DOHH2 (cell line): ENCODE measurements around the gene ITPR1.
"Not testable (repeated sequence)": the region's sequence is repeated elsewhere in the genome, so short reads cannot be mapped to it uniquely, and the experiment has no call there.

Experiments used
- H3F3A ChIP-seq: fragments of 200-600 bp; sonication (generic), shearing (Covaris generic); 2 replicates; pipeline ENCODE4 v1.6.0; 2016; ENCODE audit warnings: antibody characterized with exemption, mild to moderate bottlenecking; ENCODE audit not compliant: control insufficient read depth, insufficient read depth
- H3K27ac ChIP-seq: fragments of 200-600 bp; sonication (generic); 2 replicates; pipeline ENCODE4 v1.5.1; 2014; ENCODE audit warnings: low read depth, mild to moderate bottlenecking, low read length, moderate library complexity
- H3K27me3 ChIP-seq: fragments of 200-600 bp; sonication (generic); 2 replicates; pipeline ENCODE4 v1.6.1; 2014; ENCODE audit warnings: mild to moderate bottlenecking, low read length, mixed read lengths; ENCODE audit not compliant: control insufficient read depth
- H3K36me3 ChIP-seq: fragments of 200-600 bp; sonication (generic); 2 replicates; pipeline ENCODE4 v1.6.1; 2014; ENCODE audit warnings: mild to moderate bottlenecking, low read length, moderate library complexity, mixed read lengths; ENCODE audit not compliant: control insufficient read depth
- H3K4me1 ChIP-seq: fragments of 200-600 bp; sonication (generic); 2 replicates; pipeline ENCODE4 v1.6.1; 2014; ENCODE audit warnings: mild to moderate bottlenecking, low read length, mixed read lengths; ENCODE audit not compliant: control insufficient read depth
- H3K4me2 ChIP-seq: fragments of 200-600 bp; sonication (generic); 2 replicates; pipeline ENCODE4 v1.6.0; 2014; ENCODE audit warnings: mild to moderate bottlenecking, low read length, moderate library complexity
- H3K4me3 ChIP-seq: fragments of 200-600 bp; sonication (generic); 2 replicates; pipeline ENCODE4 v1.5.1; 2014; ENCODE audit warnings: mild to moderate bottlenecking, low read length, mixed read lengths
- H3K79me2 ChIP-seq: fragments of 200-600 bp; sonication (generic); 2 replicates; pipeline ENCODE4 v1.6.1; 2014; ENCODE audit warnings: mild to moderate bottlenecking, low read length, mixed read lengths; ENCODE audit not compliant: control insufficient read depth
- H3K9me2 ChIP-seq: fragments of 200-600 bp; sonication (generic); replicated peaks from 2 replicates; pipeline ENCODE4 v1.6.1; 2014; ENCODE audit warnings: mild to moderate bottlenecking, low read length, mixed read lengths; ENCODE audit not compliant: control insufficient read depth
- H3K9me3 ChIP-seq: fragments of 200-600 bp; sonication (generic); 2 replicates; pipeline ENCODE4 v1.6.1; 2014; ENCODE audit warnings: antibody characterized with exemption, low read length, mixed read lengths; ENCODE audit not compliant: control insufficient read depth, insufficient read depth
- H4K20me1 ChIP-seq: fragments of 200-600 bp; sonication (generic); 2 replicates; pipeline ENCODE4 v1.6.0; 2014; ENCODE audit warnings: low read depth, mild to moderate bottlenecking, antibody characterized with exemption, low read length, moderate library complexity; ENCODE audit not compliant: control insufficient read depth, insufficient read depth
- EZH2phosphoT487 ChIP-seq: fragments of 200-600 bp; sonication (generic); IDR thresholded peaks from 2 replicates; pipeline ENCODE4 v1.6.1; 2017; ENCODE audit warnings: borderline replicate concordance, mild to moderate bottlenecking, antibody characterized with exemption, low read length, moderate library complexity, mixed read lengths
- TF ChIP-seq, protein P1 (sequence below): fragments of 200-600 bp; sonication (generic); IDR thresholded peaks from one replicate; pipeline ENCODE4 v1.5.1; 2014; ENCODE audit warnings: antibody characterized with exemption, mild to moderate bottlenecking, low read depth, low read length; ENCODE audit not compliant: poor library complexity, severe bottlenecking

ITPR1 gene

DNA sequence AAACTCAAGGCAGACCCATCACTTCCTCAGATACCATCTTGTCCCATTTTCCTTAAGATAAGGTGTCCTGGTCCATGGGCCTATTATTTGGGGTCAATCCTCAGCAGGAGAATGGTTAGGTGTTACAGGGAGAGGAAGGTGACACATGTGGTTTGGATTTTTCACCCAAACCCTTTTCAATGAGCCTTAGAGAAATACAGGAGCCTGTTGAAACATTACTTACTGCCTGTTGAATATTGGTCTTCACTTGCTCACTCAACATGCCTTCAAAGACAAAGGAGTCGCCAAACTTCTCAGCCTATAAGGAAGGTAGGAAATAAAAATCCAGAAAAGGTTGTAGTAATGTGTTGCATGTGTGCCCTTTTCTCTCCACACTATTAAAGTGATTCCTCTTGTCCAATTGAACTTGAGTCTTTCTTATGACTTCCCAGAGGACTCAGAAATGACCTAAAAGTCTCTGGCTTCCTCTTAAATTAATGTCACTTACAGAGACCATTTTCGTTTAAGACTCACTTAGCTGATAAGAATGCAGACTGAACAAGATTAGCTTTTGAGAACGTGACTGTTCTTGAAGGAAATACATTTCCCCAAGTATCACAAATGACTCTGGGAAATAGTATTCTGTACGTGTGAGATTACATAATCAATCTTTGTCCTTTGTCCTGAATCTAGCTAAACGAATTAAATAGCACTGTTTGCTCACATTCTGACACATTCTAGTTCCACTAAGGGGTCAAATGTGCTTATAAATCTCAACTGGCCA lies 43.9 kb upstream of the ITPR1 start:
- Histone ChIP-seq H3K27me3 (no peaks in the 10 kb centered on the region), H3K36me3 (peaks cover 7% of the 10 kb centered on the region; the same call in 1 of the 2 replicates), H3K4me1 (peaks cover 2% of the 10 kb centered on the region; the same call in 1 of the 2 replicates), H3K27ac (no peak overlapping the region), H3K4me3 (no peak overlapping the region), H3K9me2 (no peaks in the 10 kb centered on the region), H3K9me3 (no peaks in the 10 kb centered on the region), H3K4me2 (no peak overlapping the region), H3F3A (no peaks in the 10 kb centered on the region), H4K20me1 (no peaks in the 10 kb centered on the region), H3K79me2 (no peaks in the 10 kb centered on the region)
- TF ChIP-seq, protein P1, sequence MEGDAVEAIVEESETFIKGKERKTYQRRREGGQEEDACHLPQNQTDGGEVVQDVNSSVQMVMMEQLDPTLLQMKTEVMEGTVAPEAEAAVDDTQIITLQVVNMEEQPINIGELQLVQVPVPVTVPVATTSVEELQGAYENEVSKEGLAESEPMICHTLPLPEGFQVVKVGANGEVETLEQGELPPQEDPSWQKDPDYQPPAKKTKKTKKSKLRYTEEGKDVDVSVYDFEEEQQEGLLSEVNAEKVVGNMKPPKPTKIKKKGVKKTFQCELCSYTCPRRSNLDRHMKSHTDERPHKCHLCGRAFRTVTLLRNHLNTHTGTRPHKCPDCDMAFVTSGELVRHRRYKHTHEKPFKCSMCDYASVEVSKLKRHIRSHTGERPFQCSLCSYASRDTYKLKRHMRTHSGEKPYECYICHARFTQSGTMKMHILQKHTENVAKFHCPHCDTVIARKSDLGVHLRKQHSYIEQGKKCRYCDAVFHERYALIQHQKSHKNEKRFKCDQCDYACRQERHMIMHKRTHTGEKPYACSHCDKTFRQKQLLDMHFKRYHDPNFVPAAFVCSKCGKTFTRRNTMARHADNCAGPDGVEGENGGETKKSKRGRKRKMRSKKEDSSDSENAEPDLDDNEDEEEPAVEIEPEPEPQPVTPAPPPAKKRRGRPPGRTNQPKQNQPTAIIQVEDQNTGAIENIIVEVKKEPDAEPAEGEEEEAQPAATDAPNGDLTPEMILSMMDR = no peak

DNA sequence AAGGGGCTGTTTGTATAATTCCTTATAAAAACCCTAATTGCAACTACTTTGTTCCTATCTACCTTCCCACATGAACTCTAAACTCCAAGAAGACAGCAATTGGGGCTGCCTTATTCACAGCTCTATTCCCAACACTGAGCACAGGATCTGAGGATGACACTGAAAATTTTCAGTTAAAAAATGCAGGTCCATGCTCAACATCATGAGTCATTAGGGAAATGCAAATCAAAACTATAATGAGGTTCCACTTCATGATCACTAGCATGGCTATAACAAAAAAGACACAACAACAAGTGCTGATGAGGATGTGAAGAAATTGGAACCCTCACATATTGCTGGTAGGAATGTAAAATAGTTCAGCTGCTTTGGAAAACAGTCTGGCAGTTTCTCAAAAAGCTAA lies 39.0 kb upstream of the ITPR1 start:
- Histone ChIP-seq H3K9me2 (no peaks in the 10 kb centered on the region), H4K20me1 (no peaks in the 10 kb centered on the region), H3F3A (no peaks in the 10 kb centered on the region), H3K4me3 (no peak overlapping the region), H3K4me2 (no peak overlapping the region), H3K79me2 (no peaks in the 10 kb centered on the region), H3K4me1 (peaks cover 6% of the 10 kb centered on the region; the same call in 1 of the 2 replicates), H3K27ac (no peak overlapping the region), H3K27me3 (no peaks in the 10 kb centered on the region), H3K9me3 (no peaks in the 10 kb centered on the region), H3K36me3 (peaks cover 1% of the 10 kb centered on the region; the same call in 1 of the 2 replicates)
- TF ChIP-seq, protein P1 = no peak
- no peak for TF ChIP-seq EZH2phosphoT487

DNA sequence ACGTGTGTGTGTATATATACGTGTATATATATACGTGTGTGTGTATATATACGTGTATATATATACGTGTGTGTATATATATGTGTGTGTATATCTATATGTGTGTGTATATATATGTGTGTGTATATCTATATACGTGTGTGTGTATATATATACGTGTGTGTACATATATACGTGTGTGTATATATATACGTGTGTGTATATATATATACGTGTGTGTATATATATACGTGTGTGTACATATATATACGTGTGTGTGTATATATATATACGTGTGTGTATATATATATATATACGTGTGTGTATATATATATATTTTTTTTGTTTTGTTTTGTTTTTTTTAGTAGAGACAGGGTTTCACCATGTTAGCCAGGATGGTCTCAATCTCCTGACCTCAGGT lies 36.4 kb upstream of the ITPR1 start:
- not testable (repeated sequence) for H3K9me3 ChIP-seq, H3F3A ChIP-seq, H3K9me2 ChIP-seq, H3K36me3 ChIP-seq, H3K4me2 ChIP-seq, H3K4me1 ChIP-seq, H3K27ac ChIP-seq, H3K79me2 ChIP-seq, H4K20me1 ChIP-seq, H3K27me3 ChIP-seq, H3K4me3 ChIP-seq

DNA sequence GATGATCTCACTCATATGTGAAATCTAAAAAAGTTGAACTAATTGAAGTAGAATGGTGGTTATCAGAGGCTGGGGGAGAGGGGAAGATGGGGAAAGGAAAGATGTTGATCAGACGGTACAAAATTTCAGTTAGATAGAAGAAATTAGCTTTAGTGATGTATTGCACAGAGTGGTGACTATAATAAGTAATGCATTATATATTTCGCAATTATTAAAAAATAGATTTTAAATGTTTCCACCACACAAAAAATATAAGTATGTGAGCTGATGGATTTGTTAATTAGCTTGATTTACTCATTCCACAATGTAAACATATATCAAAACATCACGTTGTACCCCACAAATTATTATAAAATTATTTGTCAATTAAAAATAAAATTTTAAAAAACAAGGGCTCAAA lies 34.2 kb upstream of the ITPR1 start:
- Histone ChIP-seq H3K27ac (no peak overlapping the region), H3K36me3 (no peaks in the 10 kb centered on the region), H3K9me2 (no peaks in the 10 kb centered on the region), H3K4me2 (no peak overlapping the region), H4K20me1 (no peaks in the 10 kb centered on the region), H3K27me3 (no peaks in the 10 kb centered on the region), H3K4me1 (peaks cover 6% of the 10 kb centered on the region; the same call in 1 of the 2 replicates), H3K9me3 (no peaks in the 10 kb centered on the region), H3F3A (no peaks in the 10 kb centered on the region), H3K4me3 (no peak overlapping the region), H3K79me2 (no peaks in the 10 kb centered on the region)
- TF ChIP-seq, protein P1 = no peak
- no peak for TF ChIP-seq EZH2phosphoT487
